GM18873 (cell line): ENCODE data around the gene TOLLIP.
A peak's percentile ranks its signal among the peaks of the same experiment; 100 is the strongest.
"Not testable (repeated sequence)": the region's sequence is repeated elsewhere in the genome, so short reads cannot be mapped to it uniquely, and the experiment has no call there.

Source experiments
- ATAC-seq: cut with Tn5 transposase; IDR thresholded peaks from one replicate; pipeline ENCODE4 v1.9.1; 2021; ENCODE audit warnings: mild to moderate bottlenecking, moderate library complexity, moderate number of reproducible peaks; ENCODE audit not compliant: unreplicated experiment, low FRiP score

Gene TOLLIP

DNA sequence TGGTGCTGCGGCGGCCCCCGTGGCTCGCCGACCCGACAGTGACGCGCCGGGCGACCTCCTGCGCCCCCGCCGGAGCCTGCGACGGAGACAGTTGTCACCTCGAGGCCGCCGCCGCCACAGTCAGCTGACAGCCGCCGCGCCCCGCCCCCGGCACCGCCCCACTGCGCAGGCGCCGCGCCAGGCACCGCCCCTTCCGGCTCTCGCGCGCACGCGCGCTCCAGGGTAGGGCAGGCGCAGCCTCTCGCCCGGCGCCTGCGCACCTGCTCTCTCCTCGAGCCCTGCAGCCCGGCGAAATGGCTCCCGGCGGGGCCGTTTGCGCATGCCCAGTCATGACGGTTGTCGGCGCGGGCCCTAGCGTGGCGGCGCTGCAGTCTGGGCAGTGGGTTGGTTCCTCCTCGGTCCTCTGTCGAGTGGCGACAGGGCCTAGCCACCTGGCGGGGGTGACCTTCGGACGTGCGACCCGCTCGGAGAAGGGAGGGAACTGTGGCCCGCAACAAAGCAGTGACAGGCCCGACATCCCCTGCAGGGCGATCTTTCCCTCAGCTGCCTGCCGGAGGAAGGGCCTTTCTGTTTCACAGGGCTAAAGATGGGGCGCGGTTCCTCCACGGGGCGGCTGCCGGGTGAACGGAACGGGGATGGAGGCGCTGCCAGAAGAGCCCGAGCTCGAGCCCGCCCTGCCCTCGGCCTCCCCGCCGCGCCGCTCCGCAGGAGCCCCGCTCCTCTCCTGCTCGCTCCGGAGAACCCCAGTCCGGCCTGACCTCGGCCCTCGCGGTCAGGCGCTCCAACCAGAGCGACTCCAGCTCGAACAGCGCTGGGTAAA lies at the start of gene TOLLIP:
Gene TOLLIP (minus strand): TSS at position 135 of the 820 bp plus-strand sequence. CDS start 134 bp downstream, at position 1.
- peak; percentile 70 for ATAC-seq

DNA sequence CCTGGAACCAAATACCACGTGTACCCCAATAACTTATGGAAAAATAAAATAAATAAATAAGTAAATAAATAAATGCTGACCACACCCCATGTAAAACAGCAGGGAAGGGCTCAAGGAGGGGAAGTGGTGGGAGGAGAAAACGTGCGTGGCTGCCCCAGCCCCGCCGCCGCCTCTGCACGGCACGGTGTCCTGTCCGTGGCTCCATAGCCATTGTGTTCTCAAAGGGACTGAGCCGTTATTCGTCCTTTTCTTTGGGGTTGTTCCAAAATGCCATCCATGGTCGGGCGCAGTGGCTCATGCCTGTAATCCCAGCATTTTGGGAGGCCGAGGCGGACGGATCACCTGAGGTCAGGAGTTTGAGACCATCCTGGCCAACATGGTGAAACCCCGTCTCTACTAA lies 49.5 kb upstream of the TOLLIP start:
- ATAC-seq: not testable (repeated sequence)

DNA sequence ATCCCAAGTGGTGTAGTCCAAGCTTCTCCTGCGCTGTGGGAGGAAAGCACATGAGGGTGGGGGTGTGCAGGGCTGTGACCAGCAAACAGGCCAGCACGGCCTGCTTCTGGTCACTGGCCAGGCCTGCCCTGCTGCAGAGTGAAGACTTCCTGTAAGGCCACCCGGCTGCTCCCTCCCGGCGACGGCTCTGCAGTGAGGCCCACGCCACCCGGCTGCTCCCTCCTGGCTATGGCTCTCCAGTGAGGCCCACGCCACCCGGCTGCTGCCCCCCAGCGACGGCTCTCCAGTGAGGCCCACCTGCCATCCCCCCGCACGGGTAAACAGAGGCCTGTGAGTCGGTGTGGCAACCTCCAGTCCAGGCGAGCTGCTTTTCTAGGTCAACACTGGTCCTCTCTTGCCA lies 48.9 kb upstream of the TOLLIP start:
- no peak for ATAC-seq

DNA sequence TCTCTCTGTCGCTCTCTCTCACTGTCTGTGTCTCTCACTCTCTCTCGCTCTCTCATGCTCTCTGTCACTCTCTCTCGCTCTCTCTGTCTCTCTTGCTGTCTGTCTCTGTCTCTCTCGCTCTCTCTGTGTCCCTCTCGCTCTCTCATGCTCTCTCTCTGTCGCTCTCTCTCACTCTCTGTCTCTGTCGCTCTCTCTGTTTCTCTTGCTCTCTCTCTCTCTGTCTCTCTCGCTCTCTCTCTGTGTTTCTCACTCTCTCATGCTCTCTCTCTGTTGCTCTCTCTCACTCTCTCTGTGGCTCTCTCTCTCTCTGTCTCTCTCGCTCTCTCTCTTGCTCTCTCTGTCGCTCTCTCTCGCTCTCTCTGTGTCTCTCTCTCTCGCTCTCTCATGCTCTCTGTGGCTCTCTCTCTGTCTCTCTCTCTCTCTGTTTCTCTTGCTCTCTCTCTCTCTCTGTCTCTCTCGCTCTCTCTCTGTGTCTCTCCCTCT lies 47.1 kb upstream of the TOLLIP start:
- ATAC-seq: no peak

DNA sequence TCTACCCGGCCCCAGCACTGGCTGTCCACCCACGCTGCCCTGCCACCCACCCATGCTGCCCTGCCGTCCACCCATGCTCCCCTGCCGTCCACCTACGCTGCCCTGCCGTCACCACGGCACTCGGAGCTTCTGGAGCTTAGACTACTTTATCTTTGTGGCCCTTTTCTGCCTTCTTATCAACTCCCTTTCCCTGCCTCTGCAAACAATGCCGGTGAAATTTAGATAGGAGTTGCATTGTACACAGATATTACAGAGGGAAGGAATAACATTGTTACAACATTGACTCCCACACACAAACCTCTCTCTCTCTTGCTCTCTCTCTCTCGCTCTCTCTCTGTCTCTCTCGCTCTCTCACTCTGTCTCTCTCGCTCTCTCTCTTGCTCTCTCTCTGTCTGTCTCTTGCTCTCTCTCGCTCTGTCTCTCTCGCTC lies 46.6 kb upstream of the TOLLIP start:
- ATAC-seq: no peak

DNA sequence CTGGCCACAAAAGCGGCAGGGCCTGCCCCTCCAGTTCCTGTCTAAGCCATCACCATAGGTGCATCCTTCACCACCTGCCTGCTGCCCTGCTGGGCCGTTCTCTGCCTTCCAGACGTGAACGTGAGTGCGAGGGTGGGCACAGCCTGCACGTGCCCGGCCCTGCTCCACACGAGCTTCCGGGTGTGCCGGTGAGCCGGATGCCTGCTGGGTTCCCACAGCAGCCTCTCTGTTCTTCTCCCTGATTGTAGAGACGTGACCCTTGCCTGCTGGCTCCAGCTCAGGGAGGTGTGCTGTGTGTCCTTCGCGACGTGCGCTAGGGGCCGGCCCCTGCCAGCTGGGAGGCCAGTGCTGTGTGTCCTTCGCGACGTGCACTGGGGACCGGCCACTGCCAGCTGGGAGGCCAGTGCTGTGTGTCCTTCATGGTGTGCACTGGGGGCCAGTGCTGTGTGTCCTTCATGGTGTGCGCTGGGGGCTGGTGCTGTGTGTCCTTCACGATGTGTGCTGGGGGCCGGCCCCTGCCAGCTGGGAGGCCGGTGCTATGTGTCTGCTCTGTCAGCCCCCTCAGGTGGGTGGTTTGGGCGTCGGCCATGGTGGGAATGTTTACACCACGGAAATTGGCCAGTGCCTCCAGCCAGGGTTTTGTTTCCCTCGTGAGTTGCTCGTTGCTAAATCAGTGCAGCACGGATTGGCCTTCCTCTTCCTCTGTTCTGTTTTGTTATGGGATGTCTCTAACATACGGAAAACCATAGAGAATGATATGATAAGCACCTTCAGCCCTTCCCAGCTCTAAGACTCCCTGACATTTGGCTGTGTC lies 44.9 kb upstream of the TOLLIP start:
- no peak for ATAC-seq

DNA sequence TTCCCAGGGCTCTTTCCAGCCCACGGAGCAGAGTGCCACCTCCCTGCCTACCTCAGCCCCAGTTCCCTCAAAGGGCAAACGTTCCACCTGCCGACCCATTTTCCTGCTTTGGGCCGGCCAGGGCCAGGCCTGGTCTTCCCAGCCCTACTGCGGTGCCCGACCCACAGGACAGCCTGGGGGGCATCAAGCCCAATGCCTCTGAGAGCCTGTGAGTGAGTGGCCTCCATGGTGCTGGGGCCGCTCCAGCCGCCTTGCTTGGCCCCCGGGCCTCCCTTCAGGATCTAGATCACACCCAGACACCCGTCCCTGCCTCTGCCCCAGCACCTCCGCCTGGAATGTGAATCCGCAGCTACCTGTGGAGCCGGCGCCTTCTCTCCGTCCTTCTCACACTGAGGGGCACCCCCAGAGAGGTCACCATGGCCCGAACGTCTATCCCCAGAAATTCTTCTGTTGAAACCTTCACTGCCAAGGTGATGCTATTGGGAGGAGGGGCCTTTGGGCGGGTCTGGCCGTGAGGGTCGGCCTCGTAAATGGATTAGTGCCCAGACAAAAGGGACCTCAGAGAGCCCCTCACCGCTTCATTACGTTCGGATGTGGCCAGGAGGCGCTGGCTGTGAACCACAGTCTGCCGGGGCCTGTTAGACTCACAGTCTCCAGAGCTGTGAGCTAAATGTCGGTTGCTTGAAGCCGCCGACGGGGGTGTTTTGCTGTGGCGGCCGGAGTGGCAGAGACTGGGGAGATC lies 44.1 kb upstream of the TOLLIP start:
- no peak for ATAC-seq

DNA sequence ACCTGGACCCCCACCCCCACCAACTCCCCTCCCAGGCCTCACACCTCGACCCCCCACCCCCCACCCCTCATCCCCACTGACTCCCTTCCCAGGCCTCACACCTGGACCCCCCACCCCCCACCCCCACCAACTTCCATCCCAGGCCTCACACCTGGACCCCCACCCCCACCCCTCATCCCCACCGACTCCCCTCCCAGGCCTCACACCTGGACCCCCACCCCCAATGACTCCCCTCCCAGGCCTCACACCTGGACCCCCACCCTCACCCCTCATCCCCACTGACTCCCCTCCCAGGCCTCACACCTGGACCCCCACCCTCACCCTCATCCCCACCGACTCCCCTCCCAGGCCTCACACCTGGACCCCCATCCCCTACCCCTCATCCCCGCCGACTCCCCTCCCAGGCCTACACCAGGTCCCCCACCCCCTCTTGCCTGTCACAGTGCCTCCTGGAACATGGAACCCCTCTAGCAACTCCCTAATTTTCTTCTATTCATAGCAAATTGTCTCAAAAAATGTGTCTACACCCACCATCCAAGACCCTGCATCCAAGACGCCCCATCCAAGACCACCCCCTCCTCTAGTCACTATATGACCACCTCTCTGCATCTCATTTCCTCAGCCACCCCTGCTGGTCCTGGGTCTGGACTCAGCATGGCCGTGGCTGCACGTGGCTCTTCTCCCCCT lies 43.4 kb upstream of the TOLLIP start:
- no peak for ATAC-seq

DNA sequence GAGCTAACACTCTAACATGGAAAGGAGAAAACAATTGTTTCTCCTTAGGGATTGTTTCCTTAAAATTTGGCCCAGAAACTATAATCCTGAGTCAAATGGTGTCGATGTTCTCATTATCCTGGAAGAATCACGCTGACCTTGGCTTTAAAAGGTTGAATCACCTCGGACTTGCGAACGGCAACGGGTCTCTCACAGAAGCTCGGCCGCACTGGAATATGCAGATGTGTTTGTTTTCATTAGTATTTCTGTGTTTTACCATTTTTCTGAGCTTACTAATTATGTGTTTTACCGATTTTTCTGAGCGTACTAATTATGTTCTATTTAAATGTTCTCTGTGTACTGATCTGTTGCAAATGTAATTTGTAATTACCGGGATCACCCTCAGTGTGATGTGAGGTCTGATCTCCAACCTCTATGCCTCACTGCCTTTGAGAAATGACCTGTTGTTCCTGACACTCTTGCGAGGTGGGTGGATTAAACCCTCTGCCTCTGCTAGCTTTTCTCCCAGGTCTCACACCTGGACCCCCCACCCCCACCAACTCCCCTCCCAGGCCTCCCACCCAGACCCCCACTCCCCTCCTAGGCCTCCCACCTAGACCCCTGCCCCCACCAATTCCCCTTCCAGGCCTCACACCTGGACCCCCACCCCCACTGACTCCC lies 42.0 kb upstream of the TOLLIP start:
- no peak for ATAC-seq

DNA sequence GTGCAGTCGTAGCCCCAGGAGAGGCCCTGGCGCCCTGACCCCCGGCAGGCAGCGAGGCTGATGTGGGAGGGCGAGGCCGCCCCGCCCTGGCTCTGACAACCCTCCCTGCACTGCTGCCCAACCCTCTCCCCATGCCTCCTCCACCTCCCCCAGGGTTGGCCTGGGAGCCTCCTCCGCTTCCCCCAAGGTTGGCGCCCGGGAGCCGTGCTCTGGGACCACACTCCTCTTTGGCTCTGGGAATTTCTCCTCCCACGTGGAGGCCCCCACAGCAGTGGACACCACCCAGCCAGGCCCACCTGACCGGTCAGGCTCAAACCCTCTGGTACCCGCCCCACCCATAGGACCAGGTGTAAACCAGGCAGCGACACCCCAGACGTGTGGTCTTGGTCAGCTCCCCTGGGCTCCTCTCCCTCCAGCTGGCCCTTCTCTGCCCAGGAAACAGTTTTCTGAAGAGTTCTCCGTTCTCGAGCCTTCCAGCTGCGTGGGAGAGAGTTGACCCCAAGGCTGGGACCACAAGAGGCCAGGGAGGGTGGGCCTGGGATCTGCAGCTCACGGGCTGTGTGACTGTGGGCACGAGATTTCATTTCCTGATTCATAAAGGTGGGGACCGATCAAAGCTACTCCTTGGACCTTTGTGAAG lies 40.8 kb upstream of the TOLLIP start:
- no peak for ATAC-seq

DNA sequence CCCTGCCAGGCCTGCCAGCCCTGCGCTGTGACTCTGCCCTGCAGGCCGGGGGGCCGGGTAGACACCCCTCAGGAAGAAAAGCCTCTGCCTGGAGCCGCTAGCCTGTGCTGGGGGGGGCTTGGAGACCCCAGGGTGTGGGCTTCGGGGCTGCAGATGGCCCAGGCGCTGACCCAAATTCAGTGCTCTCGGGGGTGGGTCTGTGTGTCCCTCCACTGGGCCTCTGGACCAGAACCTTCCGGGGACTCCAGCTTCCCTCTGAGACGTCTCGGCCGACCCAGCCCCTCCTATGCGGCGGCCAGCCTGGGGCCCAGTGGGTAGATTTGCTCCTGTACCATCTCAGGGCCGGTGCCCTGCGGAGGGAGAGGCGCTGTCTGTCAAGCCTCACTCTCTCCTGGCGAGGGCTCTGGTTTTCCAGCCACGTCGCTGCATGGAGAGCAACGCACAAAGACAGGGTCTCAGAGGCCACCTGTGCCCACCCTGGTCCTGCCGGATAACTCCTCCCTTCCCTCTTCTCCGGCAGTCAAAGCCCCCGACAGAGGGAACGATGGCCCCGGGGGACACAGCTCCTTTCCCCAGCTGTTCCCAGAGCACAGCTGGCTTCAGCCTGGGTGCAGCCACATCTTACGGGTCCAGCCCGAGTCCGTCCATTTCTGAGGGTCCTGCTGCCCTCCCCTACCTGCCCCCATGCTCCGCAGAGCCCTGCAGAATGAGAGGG lies 40.1 kb upstream of the TOLLIP start:
- ATAC-seq: no peak

DNA sequence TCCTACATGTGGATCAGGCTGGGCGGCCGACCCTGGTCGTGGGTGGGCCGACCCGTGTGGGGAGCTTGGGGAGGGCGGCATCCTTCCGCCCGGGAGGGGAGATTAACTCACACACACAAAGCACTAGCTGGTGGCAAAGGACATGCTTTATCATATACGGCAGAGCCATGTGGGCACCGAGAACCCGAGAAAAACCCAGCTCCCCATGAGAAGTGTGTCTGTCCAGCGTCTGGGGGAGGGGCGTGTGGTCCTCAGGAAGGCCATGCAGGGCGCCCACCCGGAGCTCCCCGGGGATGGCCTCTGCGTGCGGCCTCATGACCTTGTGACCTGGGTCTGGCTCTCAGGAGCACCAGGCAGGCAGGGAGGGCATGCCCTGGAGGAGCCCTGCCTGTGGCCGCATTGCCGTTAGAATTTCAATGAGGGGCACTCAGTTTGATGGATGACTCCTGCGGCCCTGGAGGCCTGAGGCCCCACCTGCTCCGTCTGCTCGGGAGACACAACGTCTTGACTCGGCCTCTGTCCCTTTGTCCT lies 39.4 kb upstream of the TOLLIP start:
- no peak for ATAC-seq

DNA sequence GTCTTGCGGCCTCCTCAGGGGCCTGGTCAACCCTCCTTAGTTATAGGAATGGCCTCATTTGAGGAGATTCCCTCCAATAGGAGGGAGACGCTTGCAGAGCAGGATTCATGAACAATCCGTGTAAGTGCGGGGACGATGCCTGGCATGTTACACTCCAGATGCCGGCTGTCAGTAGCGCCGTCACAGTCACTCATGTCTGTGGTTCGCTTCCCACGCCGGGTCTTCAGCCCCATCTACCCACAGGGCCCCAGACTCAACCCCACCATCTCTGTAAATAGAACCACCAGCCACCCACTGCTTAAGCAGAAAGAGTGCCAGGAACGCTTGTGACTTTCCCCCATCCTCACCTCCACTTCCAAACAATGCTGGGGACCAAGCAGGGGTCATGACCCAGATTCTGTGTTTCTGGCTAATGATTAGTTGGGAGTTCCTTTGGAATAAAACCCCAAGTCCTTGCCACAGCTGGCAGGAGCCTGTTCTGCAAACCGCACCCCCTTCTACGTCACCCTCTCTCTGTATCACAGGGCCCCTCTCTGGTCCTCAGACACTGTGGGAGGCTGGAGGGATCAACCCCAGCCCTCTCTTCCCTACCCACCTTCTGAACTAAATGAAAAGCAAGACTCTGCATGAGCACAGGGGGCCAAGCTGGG lies 38.8 kb upstream of the TOLLIP start:
- ATAC-seq: no peak

DNA sequence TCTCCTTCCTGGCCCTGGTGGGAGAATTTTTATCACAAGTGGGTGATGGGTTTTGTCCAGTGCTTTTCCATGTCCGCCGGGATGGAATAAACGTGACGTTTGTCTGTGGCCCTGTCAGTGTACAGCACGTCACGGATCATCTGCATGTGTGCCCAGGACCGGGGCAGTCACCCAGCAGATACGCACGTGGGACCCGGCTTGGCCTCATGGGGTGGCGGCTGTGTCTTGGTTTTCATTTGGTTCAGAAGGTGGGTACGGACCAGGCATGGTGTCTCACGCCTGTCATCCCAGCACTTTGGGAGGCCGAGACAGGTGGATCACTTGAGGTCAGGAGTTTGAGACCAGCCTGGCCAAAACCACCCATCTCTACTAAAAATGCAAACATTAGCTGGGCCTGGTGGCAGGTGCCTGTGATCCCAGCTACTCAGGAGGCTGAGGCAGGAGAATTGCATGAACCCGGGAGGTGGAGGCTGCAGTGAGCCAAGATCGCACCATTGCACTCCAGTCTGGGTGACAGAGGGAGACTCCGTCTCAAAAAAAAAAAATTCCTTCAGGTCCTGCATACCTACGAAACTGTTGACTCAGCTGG lies 38.1 kb upstream of the TOLLIP start:
- not testable (repeated sequence) for ATAC-seq

DNA sequence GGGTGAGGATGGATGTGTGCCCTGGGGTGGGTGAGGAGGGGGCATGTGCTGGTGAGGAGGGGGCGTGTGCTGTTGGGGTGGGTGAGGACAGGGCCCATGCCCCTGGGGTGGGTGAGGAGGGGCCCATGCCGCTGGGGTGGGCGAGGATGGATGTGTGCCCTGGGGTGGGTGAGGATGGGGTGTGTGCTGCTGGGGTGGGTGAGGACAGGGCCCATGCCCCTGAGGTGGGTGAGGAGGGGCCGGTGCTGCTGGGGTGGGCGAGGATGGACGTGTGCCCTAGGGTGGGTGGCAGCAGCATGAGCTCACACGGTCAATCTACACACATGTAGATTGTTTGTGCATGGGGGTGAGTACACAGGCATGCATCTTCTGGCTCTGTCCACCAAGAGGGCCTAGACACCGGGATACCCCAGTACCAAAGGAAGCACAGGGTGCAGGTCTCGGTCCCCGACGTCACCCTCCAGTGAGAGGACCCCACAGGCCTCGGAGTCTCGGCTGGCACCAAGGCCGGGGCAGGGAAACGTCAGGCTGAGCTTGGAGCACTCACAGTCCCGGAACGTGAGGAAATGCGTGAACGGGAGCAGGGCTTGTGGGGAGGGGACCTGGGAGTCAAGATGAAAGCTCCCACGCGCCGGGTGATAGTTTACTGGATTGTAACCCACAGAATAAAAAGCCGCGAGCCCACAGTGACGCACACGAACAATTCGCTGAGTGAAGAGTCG lies 37.4 kb upstream of the TOLLIP start:
- ATAC-seq: no peak

DNA sequence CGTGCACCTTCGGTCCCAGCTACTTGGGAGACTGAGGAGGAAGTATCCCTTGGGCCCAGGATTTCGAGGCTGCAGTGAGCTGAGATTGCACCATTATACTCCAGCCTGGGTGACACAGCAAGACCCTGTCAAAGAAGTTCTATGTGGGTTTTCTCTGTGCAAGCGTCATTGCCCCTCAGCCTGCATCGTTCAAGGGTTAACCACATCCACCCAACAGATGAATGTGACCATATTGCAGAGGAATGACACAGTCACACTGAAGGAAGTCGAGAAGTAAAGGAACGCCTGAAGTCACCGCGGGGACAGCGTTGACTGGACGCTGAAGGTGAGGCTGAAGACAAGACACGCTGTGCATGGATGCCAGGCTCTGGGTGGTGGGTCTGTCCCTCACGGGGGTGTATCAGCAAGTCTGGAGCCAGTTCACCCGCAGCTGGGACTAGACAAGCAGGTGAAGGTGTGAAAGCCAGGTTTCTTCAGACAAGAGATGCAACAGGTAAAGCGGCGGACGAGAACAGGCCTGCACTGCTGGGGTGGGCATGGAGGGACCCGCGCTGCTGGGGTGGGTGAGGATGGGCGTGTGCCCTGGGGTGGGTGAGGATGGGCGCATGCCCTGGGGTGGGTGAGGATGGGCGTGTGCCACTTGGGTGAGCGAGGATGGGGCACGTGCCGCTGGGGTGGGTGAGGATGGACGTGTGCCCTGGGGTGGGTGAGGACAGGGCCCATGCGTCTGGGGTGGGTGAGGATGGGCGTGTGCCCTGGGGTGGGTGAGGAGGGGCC lies 36.5 kb upstream of the TOLLIP start:
- ATAC-seq: no peak
